ENCODE measurements around the gene GNPTG. TPM values are rescaled to one million over a fixed set of nuclear protein-coding genes. Genes with fewer than 3 reads are reported as not detected.

The GNPTG gene
- total RNA-seq, 1 donor from 2014 or later, result 11.8 TPM

- Histone ChIP-seq H3K9ac (peak overlapping the region; percentile 27), H3K36me3 (no peaks in the 10 kb centered on the region), H3K9me3 (ENCODE audit: low read depth) (no peaks in the 10 kb centered on the region), H3K4me2 (peak overlapping the region; percentile 87), H3K27ac (peak overlapping the region; percentile 66), H3K27me3 (no peaks in the 10 kb centered on the region), H3K4me3 (peak overlapping the region; percentile 72), H2AFZ (replicated peaks) (no peak overlapping the region), H3F3A (ENCODE audit: low read depth) (peaks cover 15% of the 10 kb centered on the region), H3K79me2 (ENCODE audit: low read depth) (peaks cover 45% of the 10 kb centered on the region), H4K20me1 (ENCODE audit: low read depth) (peaks cover 41% of the 10 kb centered on the region), H3K4me1 (peaks cover 3% of the 10 kb centered on the region)
- peaks cover 3% of the 10 kb centered on the region for H3K36me3 Mint-ChIP-seq
- no peak for DNase-seq (ENCODE audit: low spot score)
- H3K27me3 Mint-ChIP-seq (ENCODE audit: insufficient read depth, low read depth), result peaks cover 8% of the 10 kb centered on the region
- H3K4me1 Mint-ChIP-seq, result peaks cover 9% of the 10 kb centered on the region
- TF ChIP-seq, protein P1, sequence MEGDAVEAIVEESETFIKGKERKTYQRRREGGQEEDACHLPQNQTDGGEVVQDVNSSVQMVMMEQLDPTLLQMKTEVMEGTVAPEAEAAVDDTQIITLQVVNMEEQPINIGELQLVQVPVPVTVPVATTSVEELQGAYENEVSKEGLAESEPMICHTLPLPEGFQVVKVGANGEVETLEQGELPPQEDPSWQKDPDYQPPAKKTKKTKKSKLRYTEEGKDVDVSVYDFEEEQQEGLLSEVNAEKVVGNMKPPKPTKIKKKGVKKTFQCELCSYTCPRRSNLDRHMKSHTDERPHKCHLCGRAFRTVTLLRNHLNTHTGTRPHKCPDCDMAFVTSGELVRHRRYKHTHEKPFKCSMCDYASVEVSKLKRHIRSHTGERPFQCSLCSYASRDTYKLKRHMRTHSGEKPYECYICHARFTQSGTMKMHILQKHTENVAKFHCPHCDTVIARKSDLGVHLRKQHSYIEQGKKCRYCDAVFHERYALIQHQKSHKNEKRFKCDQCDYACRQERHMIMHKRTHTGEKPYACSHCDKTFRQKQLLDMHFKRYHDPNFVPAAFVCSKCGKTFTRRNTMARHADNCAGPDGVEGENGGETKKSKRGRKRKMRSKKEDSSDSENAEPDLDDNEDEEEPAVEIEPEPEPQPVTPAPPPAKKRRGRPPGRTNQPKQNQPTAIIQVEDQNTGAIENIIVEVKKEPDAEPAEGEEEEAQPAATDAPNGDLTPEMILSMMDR (IDR thresholded peaks at IDR 0.05), result no peak
- TF ChIP-seq EZH2 (IDR thresholded peaks at IDR 0.05) (no peak), EZH2phosphoT487 (IDR thresholded peaks at IDR 0.05) (no peak)
- no peaks in the 10 kb centered on the region for H3K9me3 Mint-ChIP-seq
- H3K27ac Mint-ChIP-seq, result peak overlapping the region; percentile 94
- H3K4me3 Mint-ChIP-seq, result peak overlapping the region; percentile 85
Measured at GRCh38 chr16:1407753-1408152, 56.0 kb downstream of the GNPTG start.

- peaks cover 15% of the 10 kb centered on the region for H3F3A ChIP-seq (ENCODE audit: low read depth)
- Mint-ChIP-seq H3K36me3 (peaks cover 2% of the 10 kb centered on the region), H3K4me1 (peaks cover 10% of the 10 kb centered on the region), H3K4me3 (peak overlapping the region; percentile 85), H3K27ac (no peak overlapping the region), H3K27me3 (ENCODE audit: insufficient read depth, low read depth) (peaks cover 6% of the 10 kb centered on the region), H3K9me3 (no peaks in the 10 kb centered on the region)
- TF ChIP-seq EZH2phosphoT487 (IDR thresholded peaks at IDR 0.05), result no peak
- TF ChIP-seq, protein P1 (IDR thresholded peaks at IDR 0.05), result no peak
- TF ChIP-seq EZH2 (IDR thresholded peaks at IDR 0.05), result no peak
- peaks cover 3% of the 10 kb centered on the region for H3K4me1 ChIP-seq
- H3K27me3 ChIP-seq, result no peaks in the 10 kb centered on the region
- peak overlapping the region; percentile 72 for H3K4me3 ChIP-seq
- DNase-seq (ENCODE audit: low spot score), result peak; percentile 97
- H3K4me2 ChIP-seq, result peak overlapping the region; percentile 87
- H4K20me1 ChIP-seq (ENCODE audit: low read depth), result peaks cover 43% of the 10 kb centered on the region
- H3K27ac ChIP-seq, result peak overlapping the region; percentile 46
- no peak overlapping the region for H2AFZ ChIP-seq (replicated peaks)
- H3K36me3 ChIP-seq, result no peaks in the 10 kb centered on the region
- H3K9me3 ChIP-seq (ENCODE audit: low read depth), result no peaks in the 10 kb centered on the region
- peaks cover 45% of the 10 kb centered on the region for H3K79me2 ChIP-seq (ENCODE audit: low read depth)
- no peak overlapping the region for H3K9ac ChIP-seq
Measured at GRCh38 chr16:1408171-1408837, 56.6 kb downstream of the GNPTG start.

GRCh38 chr16:1412847-1413246, 61.1 kb downstream of the GNPTG start:
- no peak overlapping the region for H3K9ac ChIP-seq
- no peaks in the 10 kb centered on the region for H3K9me3 ChIP-seq (ENCODE audit: low read depth)
- H3K4me1 Mint-ChIP-seq, result peaks cover 13% of the 10 kb centered on the region
- H3F3A ChIP-seq (ENCODE audit: low read depth), result peaks cover 35% of the 10 kb centered on the region
- no peak overlapping the region for H2AFZ ChIP-seq (replicated peaks)
- no peaks in the 10 kb centered on the region for H3K36me3 ChIP-seq
- H3K4me2 ChIP-seq, result no peak overlapping the region
- no peaks in the 10 kb centered on the region for H3K9me3 Mint-ChIP-seq
- TF ChIP-seq, protein P1 (IDR thresholded peaks at IDR 0.05), result no peak
- no peak for TF ChIP-seq EZH2 (IDR thresholded peaks at IDR 0.05)
- no peak for TF ChIP-seq EZH2phosphoT487 (IDR thresholded peaks at IDR 0.05)
- H3K4me3 Mint-ChIP-seq, result peak overlapping the region; percentile 74
- no peaks in the 10 kb centered on the region for H3K27me3 ChIP-seq
- no peak for DNase-seq (ENCODE audit: low spot score)
- peaks cover 7% of the 10 kb centered on the region for H3K27me3 Mint-ChIP-seq (ENCODE audit: insufficient read depth, low read depth)
- no peak overlapping the region for H3K27ac Mint-ChIP-seq
- no peaks in the 10 kb centered on the region for H3K4me1 ChIP-seq
- H3K79me2 ChIP-seq (ENCODE audit: low read depth), result peaks cover 29% of the 10 kb centered on the region
- peaks cover 27% of the 10 kb centered on the region for H4K20me1 ChIP-seq (ENCODE audit: low read depth)
- H3K4me3 ChIP-seq, result no peak overlapping the region
- H3K27ac ChIP-seq, result no peak overlapping the region
- H3K36me3 Mint-ChIP-seq, result no peaks in the 10 kb centered on the region

Other genes starting within 250 kb of the GNPTG start
- 9.5 and 32.6 TPM in 2 replicates for gene CACNA1H, start 198.8 kb upstream of the GNPTG start, total RNA-seq (ENCODE audit: low replicate concordance)
- not detected in 2 replicates for gene TPSG1, start 126.7 kb upstream of the GNPTG start, total RNA-seq (ENCODE audit: low replicate concordance)
- not detected in 2 replicates for gene TPSB2, start 121.7 kb upstream of the GNPTG start, total RNA-seq (ENCODE audit: low replicate concordance)
- not detected in 2 replicates for gene TPSAB1, start 111.2 kb upstream of the GNPTG start, total RNA-seq (ENCODE audit: low replicate concordance)
- gene TPSD1, start 95.9 kb upstream of the GNPTG start, total RNA-seq (ENCODE audit: low replicate concordance), result not detected in 2 replicates
- 184 and 239 TPM in 2 replicates for gene UBE2I, start 42.3 kb upstream of the GNPTG start, total RNA-seq (ENCODE audit: low replicate concordance)
- gene BAIAP3, start 18.3 kb upstream of the GNPTG start, total RNA-seq (ENCODE audit: low replicate concordance), result 0.34 and 4.0 TPM in 2 replicates
- gene TSR3, start 53 bp upstream of the GNPTG start, total RNA-seq (ENCODE audit: low replicate concordance), result 22.4 and 60.6 TPM in 2 replicates
- 6.1 and 25.4 TPM in 2 replicates for gene UNKL, start 62.8 kb downstream of the GNPTG start, total RNA-seq (ENCODE audit: low replicate concordance)
- gene UQCC4, start 68.8 kb downstream of the GNPTG start, total RNA-seq (ENCODE audit: low replicate concordance), result 4.6 and 13.2 TPM in 2 replicates
- gene PERCC1, start 79.1 kb downstream of the GNPTG start, total RNA-seq (ENCODE audit: low replicate concordance), result 1.1 TPM in 1 of 2 replicates, not detected in the other
- gene CCDC154, start 92.6 kb downstream of the GNPTG start, total RNA-seq (ENCODE audit: low replicate concordance), result 0.28 TPM in 1 of 2 replicates, not detected in the other
- 11.5 and 33.4 TPM in 2 replicates for gene CLCN7, start 123.1 kb downstream of the GNPTG start, total RNA-seq (ENCODE audit: low replicate concordance)
- gene PTX4, start 137.0 kb downstream of the GNPTG start, total RNA-seq (ENCODE audit: low replicate concordance), result not detected in 2 replicates
- gene TELO2, start 141.4 kb downstream of the GNPTG start, total RNA-seq (ENCODE audit: low replicate concordance), result 18.3 and 58.4 TPM in 2 replicates
- not detected in 2 replicates for gene TMEM204, start 181.7 kb downstream of the GNPTG start, total RNA-seq (ENCODE audit: low replicate concordance)